RWPE2 (cell line): ENCODE data around the gene PUS10.

ENCODE experiments used
- ATAC-seq: fragments of 200-7000 bp; cut with Tn5 transposase; 3 replicates; pipeline ENCODE4 v1.9.1; 2021; ENCODE audit warnings: low read depth
- DNase-seq: peaks from one replicate; pipeline ENCODE4 v3.0.0-alpha.2; 2020; ENCODE audit warnings: low spot score
- H3K27ac ChIP-seq: fragments of 450-650 bp; 2 replicates; pipeline ENCODE4 v1.5.1; 2017; ENCODE audit warnings: mild to moderate bottlenecking; ENCODE audit not compliant: poor library complexity, severe bottlenecking
- H3K27me3 ChIP-seq: fragments of 250-450 bp; sonication (Bioruptor Pico); 2 replicates; pipeline ENCODE4 v1.5.1; 2021; ENCODE audit warnings: mild to moderate bottlenecking, moderate library complexity; ENCODE audit not compliant: insufficient read depth, poor library complexity, severe bottlenecking
- H3K36me3 ChIP-seq: fragments of 250-450 bp; sonication (Bioruptor Pico); 2 replicates; pipeline ENCODE4 v1.5.1; 2020; ENCODE audit warnings: low read depth, mild to moderate bottlenecking, moderate library complexity
- H3K4me1 ChIP-seq: fragments of 250-450 bp; sonication (Bioruptor Pico); 2 replicates; pipeline ENCODE4 v1.5.1; 2021; ENCODE audit warnings: mild to moderate bottlenecking, moderate library complexity; ENCODE audit not compliant: insufficient read depth, poor library complexity, severe bottlenecking
- H3K4me3 ChIP-seq: fragments of 250-450 bp; sonication (Bioruptor Pico); 2 replicates; pipeline ENCODE4 v1.5.1; 2021; ENCODE audit warnings: mild to moderate bottlenecking, moderate library complexity; ENCODE audit not compliant: severe bottlenecking
- H3K9me3 ChIP-seq: fragments of 250-450 bp; sonication (Bioruptor Pico); 2 replicates; pipeline ENCODE4 v1.5.1; 2021; ENCODE audit warnings: mild to moderate bottlenecking, moderate library complexity; ENCODE audit not compliant: severe bottlenecking
- CTCF ChIP-seq: fragments of 450-650 bp; IDR thresholded peaks from one replicate; pipeline ENCODE4 v1.5.1; 2017; ENCODE audit warnings: mild to moderate bottlenecking, moderate library complexity; ENCODE audit not compliant: poor library complexity, severe bottlenecking

PUS10 gene

GRCh38 chr2:60972889-60973656, 45.0 kb downstream of the PUS10 start:
- no peaks in the 10 kb centered on the region for H3K27me3 ChIP-seq
- no peaks in the 10 kb centered on the region for H3K36me3 ChIP-seq
- no peaks in the 10 kb centered on the region for H3K9me3 ChIP-seq
- TF ChIP-seq CTCF: no peak
- H3K27ac ChIP-seq: no peak overlapping the region
- no peak for ATAC-seq
- no peak overlapping the region for H3K4me3 ChIP-seq
- peaks cover 4% of the 10 kb centered on the region for H3K4me1 ChIP-seq
- no peak for DNase-seq

- Histone ChIP-seq H3K27ac (no peak overlapping the region), H3K4me1 (peaks cover 19% of the 10 kb centered on the region), H3K4me3 (no peak overlapping the region), H3K27me3 (no peaks in the 10 kb centered on the region), H3K36me3 (no peaks in the 10 kb centered on the region), H3K9me3 (no peaks in the 10 kb centered on the region)
- no peak for DNase-seq
- no peak for TF ChIP-seq CTCF
- no peak for ATAC-seq
These were observed 51.3 kb downstream of the PUS10 start for GRCh38 chr2:60966507-60967405.

- no peaks in the 10 kb centered on the region for H3K27me3 ChIP-seq
- no peak overlapping the region for H3K4me3 ChIP-seq
- no peak overlapping the region for H3K27ac ChIP-seq
- ATAC-seq: no peak
- no peak for TF ChIP-seq CTCF
- H3K4me1 ChIP-seq: peaks cover 27% of the 10 kb centered on the region
- no peaks in the 10 kb centered on the region for H3K36me3 ChIP-seq
- H3K9me3 ChIP-seq: no peaks in the 10 kb centered on the region
- DNase-seq: no peak
These were observed 52.6 kb downstream of the PUS10 start for GRCh38 chr2:60965499-60965785.

- ATAC-seq (no peak), DNase-seq (no peak)
- Histone ChIP-seq H3K4me3 (no peak overlapping the region), H3K4me1 (peaks cover 30% of the 10 kb centered on the region), H3K9me3 (no peaks in the 10 kb centered on the region), H3K27ac (no peak overlapping the region), H3K27me3 (no peaks in the 10 kb centered on the region), H3K36me3 (no peaks in the 10 kb centered on the region)
- TF ChIP-seq CTCF: no peak
These were observed 53.2 kb downstream of the PUS10 start for GRCh38 chr2:60964651-60965498.
